Measurements from ENCODE around the gene CDH22.

Gene CDH22

DNA sequence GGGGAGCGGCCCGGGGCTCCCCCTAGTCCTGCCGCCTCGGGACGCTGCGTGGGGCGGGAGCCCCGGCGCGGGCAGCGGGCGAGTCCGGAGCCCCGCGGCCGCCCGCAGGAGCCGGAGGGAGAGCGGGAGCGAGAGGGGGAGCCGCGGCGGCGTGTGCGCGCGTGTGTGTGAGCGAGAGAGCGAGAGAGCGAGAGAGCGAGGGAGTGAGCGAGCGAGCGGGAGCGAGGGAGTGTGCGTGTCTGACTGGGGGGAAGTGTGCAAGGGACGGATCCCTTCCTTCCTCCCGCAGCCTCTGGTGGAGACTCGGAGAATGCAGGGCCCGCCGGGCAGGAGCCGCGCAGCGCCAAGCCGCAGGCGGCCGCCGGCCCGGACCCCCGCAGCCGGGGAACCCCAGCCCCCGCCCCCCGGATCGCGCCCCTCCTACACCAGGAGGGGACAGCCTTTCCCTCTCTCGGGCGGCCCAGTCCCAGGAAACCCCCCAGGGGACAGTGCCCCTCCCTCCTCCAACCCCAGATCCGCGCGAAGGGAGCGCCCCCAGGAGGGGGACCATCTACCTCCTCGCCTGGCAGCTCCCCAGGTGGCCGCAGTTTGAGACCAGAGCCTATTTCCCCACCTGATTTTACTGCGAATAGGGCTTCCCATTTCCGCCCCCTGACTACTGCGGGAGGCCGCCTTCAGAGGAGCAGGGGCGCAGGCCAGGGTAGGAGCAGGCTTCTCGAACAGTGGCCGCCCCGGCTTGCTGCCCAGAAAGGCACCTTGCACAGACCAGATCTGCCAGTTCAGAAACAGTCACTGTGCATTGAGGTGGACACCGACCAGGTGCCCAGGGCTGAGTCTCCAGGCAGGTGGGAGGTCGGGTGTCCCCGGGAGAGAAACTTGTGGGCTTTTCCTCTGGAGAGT is at the start of gene CDH22:
TSS of gene CDH22 (minus strand) at position 241 of the 900 bp plus-strand sequence. CDS start 57,204 bp downstream, outside the sequence.
- peak; percentile 58 for DNase-seq

DNA sequence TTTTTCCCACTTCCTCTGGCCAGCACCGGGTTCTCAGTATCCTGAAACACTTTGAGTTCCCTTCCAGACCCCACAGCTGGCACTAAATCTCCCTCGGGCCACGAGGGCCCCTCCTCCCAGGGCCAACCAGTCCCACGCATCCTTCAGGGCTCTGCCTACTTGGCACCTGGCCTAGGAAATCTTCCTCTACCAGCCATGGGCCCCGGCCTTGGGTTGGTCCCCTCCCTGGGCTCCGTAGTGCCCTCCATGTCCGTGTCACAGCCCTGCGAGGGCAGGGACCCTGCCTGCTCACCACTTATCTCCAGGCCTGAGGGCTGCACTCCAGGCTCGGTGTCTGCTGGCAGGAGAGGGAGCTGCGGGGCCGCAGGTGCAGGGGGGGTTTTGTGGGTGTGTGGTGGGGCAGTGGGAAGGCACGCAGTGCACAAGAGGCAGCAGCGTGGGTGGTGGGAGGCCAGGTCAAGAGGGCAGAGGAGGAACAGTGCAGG is 48.8 kb upstream of the CDH22 start:
- DNase-seq, result no peak

DNA sequence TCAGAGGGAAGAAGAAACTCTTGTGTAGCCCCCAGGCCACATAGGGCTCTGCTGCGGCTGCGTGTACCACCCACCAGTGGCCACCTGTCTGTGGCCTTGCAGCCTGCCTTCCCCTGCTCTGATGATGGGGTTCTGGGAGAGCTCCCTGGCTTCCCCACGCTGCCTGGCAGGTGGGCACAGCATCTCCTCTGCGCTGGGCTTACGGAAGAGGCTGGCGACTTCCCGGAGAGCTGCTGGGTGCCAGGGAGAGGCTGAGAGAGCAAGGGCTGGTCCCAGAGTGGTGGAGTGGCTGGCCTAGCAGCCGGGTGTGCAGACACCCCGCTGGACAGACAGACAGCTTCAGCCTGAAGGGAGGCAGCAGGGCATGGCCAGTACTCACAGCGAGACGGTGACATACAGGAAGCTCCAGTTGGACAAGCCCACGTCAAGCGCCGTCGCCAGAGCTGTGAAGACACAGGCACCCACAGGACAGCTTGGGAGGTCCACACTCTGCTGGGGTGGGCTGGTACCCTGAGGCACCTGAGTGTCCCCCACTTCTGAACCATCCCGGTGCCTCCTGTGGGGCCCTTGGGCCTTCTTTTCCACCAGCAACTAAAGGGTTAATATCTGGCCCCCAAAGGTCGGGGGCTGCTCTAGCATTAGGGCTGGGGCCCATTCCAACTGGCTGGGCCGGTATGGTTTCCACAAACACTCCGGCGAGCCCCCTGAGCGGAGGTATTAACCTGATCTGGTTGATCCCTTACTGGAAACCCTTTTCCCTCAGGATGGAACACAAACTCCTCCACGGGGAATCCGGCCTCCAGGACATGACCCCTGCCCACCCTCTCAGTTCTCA is 48.1 kb upstream of the CDH22 start:
- no peak for DNase-seq

- DNase-seq, result no peak
Measured at GRCh38 chr20:46355778-46356177, 47.5 kb upstream of the CDH22 start.

GRCh38 chr20:46354920-46355654 is 46.8 kb upstream of the CDH22 start:
- no peak for DNase-seq

- no peak for DNase-seq
Measured at GRCh38 chr20:46354207-46354555, 45.9 kb upstream of the CDH22 start.

DNA sequence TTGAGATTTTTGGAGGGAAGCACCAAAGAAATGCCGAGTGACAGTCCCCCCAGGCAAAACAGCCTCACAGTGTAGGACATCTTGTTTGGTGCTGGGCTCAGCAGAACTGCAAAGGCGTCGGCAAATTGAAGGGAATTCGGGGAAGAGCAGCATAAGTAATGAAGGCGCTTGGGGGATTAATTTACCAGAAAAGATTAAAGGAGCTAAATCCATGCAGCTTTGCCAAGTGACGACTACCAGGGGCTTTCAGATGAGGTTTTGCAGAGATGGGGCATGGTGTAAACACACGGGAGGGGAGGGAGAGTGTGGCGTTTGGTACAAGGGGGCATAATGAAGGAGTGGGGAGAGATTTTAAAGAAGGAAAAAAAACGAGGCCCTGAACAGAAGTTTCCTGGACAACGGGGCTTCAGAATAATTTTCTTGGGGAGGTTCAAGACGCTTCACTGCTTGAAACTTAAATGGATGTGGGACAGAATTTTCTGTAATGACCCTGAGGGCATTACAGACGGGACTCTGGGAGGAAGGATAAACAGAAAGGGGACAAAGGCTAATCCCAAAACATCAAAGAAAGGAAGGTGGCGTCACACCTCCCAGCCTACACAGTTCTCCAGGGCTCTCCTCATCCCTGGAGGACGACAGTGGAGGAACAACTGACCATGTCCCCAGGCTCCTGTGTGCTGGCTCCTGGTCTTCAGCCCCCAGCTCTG is 45.4 kb upstream of the CDH22 start:
- no peak for DNase-seq

DNA sequence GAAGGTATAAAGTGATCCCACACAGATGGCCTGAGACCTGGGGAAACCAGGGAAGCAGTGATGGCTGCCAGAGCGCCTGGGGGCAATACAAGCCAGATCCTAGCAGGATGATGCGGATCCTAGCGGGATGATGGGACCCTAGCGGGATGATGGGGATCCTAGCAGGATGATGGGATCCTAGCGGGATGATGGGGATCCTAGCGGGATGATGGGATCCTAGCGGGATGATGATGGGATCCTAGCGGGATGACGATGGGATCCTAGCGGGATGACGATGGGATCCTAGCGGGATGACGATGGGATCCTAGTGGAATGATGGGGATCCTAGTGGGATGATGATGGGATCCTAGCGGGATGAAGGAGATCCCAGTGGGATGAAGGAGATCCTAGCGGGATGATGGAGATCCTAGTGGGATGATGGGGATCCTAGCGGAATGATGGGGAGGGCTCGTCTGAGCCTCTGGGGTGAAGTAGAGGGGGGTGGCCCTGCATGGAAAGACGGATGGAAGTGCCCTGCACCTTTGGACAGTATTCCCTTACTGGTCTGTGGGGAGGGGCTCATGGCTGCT is 44.2 kb upstream of the CDH22 start:
- no peak for DNase-seq

- no peak for DNase-seq
Measured at GRCh38 chr20:46351357-46352058, 43.2 kb upstream of the CDH22 start.

- DNase-seq, result no peak
Measured at GRCh38 chr20:46350986-46351267, 42.6 kb upstream of the CDH22 start.

DNA sequence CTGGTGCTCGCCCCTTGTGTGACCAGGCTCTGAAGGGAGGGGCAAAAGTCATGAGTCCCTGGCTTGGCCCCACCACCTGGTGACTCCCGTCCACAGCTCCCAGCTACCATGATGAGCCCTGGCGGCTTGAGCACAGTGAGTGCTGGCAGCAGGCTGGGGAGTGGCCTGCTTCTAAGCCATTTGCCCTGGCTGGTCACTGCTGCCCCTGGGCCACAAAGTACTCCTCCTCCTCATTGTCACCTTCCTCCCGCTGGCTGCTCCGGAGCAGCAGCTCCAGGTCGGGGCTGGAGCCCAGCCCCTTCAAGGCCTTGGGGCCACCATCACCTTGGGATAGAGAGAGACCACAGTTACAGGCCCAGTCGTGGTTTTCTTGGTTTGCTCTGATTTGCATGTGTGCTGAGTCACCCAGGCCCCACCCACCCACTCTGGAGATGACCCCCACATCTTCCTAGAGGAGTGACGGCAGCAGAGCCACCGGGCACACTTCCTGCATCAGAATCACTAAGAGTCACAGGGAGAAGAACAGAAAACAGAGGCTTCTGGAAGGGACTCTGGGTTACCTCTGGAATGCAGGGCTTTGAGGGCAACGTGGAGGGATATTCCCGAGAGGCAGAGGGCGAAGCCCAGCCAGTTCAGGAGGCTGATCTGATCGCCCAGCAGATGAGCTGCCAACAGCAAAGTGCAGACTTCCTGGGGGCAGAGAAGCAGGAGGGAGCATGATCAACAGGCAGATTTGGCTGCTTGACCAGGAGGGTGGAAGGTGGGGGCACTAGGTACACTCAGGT is 42.1 kb upstream of the CDH22 start:
- DNase-seq, result peak; percentile 80

GRCh38 chr20:46349742-46350056 is 41.4 kb upstream of the CDH22 start:
- peak; percentile 95 for DNase-seq

DNA sequence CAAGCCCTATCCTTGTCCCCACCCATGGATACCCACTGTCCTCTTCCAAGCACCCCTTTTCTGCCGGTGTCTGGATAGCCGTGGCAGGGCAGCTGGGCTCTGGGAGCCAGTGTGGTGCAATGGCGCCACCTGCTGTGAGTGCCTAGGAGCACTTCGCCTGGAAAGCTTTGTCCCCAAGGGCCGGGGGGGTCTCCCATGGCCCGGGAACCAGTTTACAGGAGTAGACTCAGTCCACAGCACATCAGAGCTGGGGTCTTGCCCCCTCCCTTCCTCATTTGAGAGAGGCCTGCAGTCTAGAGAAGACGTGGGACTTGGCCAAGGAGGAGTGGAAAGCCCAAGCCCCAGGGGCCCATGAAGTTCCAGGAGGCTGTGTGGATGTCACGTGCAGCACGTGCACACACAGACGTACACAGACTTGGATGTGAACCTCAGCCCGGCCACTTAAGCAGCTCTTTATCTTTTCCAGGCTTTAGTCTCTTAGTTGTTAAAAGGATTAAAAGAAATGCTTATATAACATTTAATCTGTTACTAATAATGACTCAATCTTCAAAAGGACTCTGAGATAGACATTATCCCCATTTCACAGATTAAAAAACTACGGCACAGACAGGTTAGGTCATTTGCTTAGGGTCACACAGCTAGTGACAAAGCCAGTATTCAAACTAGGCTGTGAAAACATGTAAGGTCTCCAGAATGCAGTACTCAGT is 40.9 kb upstream of the CDH22 start:
- DNase-seq, result peak; percentile 61

DNA sequence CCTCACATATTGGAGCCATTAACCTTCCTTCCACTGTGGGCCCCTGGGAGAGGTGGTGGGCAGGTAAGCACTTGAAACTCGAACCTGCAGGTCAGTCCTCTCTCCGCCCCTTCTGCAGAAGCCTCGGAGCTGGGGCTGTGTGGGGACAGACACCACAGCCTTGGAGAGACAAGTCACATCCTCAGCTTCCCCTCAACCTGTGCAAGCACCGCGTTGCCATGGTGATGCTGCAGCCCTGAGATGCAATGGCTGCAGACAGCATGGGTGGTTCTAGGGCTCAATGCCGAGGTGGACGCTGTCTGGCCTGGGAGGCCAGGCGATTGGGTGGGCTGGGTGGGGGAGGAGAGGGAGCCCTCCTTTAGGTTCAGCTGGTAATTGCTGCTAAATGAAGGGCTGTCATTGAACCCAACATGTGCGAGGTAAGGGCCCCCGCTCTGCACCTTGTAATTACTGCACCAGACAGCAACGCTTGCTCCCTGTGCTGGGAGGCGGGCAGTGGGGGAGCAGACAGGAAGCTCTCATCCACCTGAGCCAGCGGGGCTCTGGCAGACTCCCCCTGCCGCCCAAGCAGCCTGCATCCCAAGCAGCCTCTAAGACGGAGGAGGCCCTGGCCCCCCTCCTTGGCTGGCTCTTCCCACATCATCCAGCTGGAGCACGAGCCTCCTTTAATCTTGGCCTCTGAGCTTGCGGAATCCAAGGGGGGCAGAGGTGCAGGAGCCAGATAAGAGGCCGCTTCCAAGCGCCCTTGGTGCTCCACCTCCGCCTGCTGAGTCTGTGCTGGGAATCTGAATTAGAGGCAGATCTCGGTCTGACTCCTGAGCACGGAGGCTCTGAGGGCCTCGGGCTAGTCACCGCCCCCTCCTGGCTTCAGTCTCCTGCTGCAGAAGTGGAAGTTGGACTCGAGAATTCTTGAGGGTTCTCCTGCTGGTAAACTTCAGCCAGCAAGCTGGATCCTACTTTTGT is 39.8 kb upstream of the CDH22 start:
- peak; percentile 35 for DNase-seq

DNA sequence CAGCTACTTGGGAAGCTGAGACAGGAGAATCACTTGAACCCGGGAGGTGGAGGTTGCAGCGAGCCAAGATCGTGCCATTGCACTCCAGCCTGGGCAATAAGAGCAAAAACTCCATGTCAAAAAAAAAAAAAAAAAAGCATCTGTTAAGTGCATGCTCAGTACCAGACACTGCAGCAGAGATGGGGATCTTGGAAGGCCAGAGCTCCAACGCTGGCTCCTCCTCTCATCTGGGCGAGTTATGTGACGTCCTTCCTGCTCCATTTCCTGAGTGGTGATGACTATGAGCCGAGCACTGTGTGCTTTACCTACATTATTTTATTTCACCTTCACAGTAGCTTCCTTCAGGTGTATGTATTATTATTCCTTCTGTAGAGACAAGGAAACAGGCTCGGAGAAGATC is 38.5 kb upstream of the CDH22 start:
- no peak for DNase-seq

DNA sequence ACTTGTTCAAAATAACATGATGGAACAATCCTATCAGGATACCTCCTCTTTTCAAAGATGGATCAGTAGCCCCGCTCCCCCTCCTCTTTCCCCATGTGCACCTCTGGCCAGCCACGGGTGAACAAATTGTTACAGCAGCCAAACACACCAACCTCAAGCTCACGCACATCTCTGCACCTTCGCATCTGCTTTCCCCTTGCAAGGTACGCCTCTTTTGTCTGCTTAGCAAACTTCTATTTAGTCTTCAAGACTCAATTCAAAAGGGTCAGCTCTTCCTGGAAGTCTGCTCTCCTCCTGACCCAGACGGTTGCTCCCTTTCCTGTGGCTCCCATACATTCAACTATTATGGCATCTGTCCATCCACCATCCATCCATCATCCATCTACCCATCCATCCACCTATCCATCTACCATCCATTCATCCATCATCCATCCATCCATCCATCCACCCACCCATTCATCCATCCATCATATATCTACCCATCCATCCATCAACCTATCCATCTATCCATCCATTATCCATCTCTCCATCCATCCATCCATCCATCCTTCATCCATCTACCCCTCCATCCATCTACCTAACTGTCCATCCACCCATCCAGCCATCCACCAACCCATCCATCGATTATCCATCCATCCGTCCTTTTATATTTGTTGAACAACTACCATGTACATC is 36.3 kb upstream of the CDH22 start:
- DNase-seq, result no peak

DNA sequence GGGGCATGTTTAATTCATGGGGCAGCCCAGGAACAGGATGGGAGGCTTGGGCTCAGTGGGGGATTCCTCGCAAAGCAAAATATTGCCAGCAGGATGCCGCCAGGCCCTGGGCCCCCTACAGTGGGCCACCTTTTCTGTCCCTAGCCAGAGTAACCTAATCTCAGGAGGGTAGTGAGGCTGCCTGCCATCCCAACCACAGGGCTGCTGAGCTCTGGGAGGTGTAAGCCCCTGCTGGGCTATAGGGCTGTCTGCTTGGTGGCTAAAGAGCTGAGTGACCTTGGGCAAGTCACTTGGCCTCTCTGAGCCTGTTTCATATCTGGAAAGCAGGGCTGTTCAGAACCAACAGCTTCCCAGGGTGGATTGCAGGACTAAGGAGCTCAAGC is 35.7 kb upstream of the CDH22 start:
- no peak for DNase-seq

- DNase-seq, result no peak
Measured at GRCh38 chr20:46343348-46343974, 35.2 kb upstream of the CDH22 start.
